Germinal center (tissue), 1 donor: ENCODE data around the gene EPHA5.
"Not testable (repeated sequence)": the region's sequence is repeated elsewhere in the genome, so short reads cannot be mapped to it uniquely, and the experiment has no call there.

Experiments used
- DNase-seq: peaks from one replicate; pipeline ENCODE4 v3.0.0; 2012; ENCODE audit warnings: mixed read lengths, low spot score

The EPHA5 gene

DNA sequence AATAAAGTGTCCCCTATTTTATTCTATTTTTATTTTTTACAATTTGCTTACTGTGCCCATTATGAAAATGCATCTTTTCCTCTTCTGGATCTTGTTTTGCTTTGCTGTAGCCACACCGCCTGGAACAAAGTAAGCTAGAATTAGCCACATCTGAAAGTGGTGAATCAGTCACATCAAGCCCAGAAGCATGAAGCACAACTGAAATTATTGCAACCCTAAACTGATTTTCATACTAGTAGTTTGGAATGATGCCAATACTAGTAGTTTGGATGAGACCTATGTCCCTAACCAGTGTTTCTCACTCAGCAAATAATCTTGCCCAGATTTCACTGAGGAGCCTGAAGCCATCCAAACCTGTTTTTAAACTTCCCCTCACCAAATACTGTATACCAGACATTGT, 303.0 kb downstream of the EPHA5 start:
- DNase-seq: no peak

- DNase-seq: no peak
Observed at GRCh38 chr4:65358914-65359313, 311.4 kb downstream of the EPHA5 start.

DNA sequence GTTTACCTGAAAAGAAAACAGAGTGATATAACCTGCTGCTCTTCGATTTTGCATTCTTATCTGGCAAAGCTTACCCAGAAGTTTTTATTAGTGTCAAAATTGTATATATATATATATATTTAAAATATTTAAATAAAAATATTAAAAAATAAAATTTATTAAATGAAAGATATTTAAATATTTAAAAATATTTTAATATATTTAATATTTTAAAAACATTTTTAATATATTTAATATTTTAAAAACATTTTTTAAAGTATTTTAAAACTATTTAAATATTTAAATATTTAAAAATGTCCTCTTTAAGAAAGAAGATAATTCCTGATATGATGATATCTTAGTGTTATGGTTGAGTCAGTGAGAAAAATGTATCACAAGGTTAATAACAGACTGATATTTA, 317.2 kb downstream of the EPHA5 start:
- DNase-seq: no peak

DNA sequence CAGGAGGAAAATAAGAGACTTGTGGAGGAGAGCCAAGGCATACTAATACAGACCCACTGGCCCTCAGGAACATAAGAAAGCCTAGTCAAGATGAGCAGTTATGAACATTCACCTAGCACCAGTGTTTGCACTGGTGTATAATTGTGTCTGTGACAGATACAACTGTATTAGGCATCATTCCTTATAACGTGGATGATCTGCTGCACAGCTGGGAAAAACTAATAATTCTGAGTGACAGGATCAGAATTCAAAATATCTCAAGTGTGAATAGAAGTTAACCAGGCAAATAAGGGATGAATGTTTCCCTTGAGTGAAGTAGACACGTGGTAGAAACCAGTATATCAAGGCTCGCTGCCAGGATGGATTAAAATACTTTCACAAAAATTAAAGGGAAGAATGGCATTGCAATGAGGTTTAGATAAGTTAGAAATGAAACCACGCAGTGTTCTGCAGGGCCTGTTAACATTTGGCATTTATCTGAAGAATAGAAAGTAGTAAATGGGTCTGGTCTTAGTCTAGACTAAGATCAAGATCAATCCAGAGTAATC, 325.9 kb downstream of the EPHA5 start:
- DNase-seq: no peak

- no peak for DNase-seq
Observed at GRCh38 chr4:65343342-65343741, 326.9 kb downstream of the EPHA5 start.

GRCh38 chr4:65341557-65341956, 328.7 kb downstream of the EPHA5 start:
- DNase-seq: no peak

- no peak for DNase-seq
Observed at GRCh38 chr4:65340382-65341109, 329.7 kb downstream of the EPHA5 start.

- DNase-seq: no peak
Observed at GRCh38 chr4:65337371-65337770, 332.9 kb downstream of the EPHA5 start.

DNA sequence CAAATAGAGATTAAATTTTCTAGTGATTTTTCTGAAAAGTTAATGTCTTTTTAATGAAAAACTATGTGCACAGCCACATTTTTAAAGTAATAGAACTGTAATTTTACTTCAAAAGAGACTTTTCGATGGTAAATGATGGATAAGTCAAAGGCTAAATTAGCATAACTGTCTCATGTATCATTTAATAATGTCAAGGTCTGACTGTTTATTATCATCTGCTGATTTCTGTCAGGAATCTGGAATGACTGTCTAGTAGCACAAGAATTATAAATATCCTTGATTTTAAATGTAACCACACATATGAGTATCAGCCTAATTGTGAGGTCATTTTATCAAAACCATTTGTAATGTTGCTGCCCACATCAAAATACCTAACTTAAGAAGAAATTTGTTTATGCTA, 333.8 kb downstream of the EPHA5 start:
- DNase-seq: no peak

- DNase-seq: no peak
Observed at GRCh38 chr4:65316534-65316933, 353.8 kb downstream of the EPHA5 start.

- DNase-seq: no peak
Observed at GRCh38 chr4:65311120-65311519, 359.2 kb downstream of the EPHA5 start.

DNA sequence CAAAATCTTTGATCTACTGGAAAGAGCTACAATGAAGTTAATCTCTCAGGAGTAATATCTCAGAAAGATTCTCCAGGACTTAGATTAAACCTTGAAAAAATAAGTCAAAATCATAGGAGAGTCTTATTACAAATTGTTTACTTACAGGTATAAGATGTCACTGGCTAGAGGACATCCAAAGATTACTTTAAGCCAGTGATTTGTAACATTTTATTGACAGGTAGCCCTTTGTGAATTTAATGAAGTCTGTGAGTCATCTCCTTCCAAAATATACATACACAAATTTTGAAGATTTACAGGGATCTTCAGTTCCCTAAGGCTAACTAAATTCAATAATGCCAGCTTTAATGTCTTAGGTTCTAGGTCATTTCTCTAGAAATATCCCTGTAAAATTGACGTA, 359.7 kb downstream of the EPHA5 start:
- DNase-seq: no peak

DNA sequence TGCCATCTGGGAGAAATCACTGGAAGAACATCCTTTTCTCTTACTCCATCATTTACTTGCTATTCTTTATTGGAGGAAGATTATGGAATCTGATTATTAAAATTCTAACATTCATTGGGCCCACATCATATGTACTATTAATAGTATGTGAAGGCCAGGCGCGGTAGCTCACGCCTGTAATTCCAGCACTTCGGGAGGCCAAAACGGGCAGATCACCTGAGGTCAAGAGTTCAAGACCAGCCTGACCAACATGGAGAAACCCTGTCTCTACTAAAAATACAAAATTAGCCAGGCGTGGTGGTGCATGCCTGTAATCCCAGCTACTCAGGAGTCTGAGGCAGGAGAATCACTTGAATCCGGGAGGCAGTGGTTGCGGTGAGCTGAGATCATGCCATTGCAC, 361.7 kb downstream of the EPHA5 start:
- not testable (repeated sequence) for DNase-seq

DNA sequence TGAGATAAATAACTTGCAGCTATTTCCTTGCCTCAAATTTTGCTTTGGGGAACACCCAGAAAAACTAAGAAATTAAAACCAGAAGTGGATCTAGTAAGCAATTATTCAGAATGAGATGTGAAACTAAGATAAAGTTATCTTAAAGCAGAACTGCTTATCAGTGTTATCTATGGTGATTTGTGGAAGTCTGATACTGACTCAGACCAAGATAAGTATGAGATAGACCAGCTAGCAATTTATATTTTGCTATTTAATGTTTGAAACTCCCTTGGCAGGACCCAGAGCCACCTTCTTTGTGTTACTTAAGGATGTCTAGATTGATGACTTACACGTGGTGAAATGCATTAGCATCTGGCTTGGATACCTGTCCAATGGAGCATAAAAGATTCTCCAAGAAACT, 368.1 kb downstream of the EPHA5 start:
- no peak for DNase-seq

GRCh38 chr4:65296246-65296645, 374.0 kb downstream of the EPHA5 start:
- no peak for DNase-seq

- no peak for DNase-seq
Observed at GRCh38 chr4:65287071-65287470, 383.2 kb downstream of the EPHA5 start.
